Muscle layer of duodenum (tissue), 2 donors: ENCODE measurements around the gene SIGLEC1.

Experiments used
- H3K27ac ChIP-seq: one replicate; pipeline ENCODE4 v1.7.0; 2013; ENCODE audit warnings: mild to moderate bottlenecking, low read length
- H3K27me3 ChIP-seq: one replicate; pipeline ENCODE4 v1.7.0; 2013; ENCODE audit warnings: low read depth, mild to moderate bottlenecking, control low read depth, low read length
- H3K36me3 ChIP-seq, 2 donors: one replicate each; pipeline ENCODE4 v1.7.0; 2013; ENCODE audit warnings: low read length in 2 of 2, control low read depth in 1 of 2, mild to moderate bottlenecking in 1 of 2; ENCODE audit not compliant: insufficient read depth in 2 of 2, control insufficient read depth in 1 of 2
- H3K4me1 ChIP-seq, 2 donors: one replicate each; pipeline ENCODE4 v1.7.0; 2013; ENCODE audit warnings: low read length in 2 of 2, mild to moderate bottlenecking in 2 of 2, control low read depth in 1 of 2, moderate library complexity in 1 of 2; ENCODE audit not compliant: insufficient read depth in 2 of 2, control insufficient read depth in 1 of 2
- H3K4me3 ChIP-seq, 2 donors: one replicate each; pipeline ENCODE4 v1.7.0; 2013; ENCODE audit warnings: low read length in 2 of 2, low read depth in 1 of 2, mild to moderate bottlenecking in 1 of 2
- H3K9me3 ChIP-seq, 2 donors: one replicate each; pipeline ENCODE4 v1.7.0; 2013; ENCODE audit warnings: low read length in 2 of 2, control low read depth in 1 of 2, mild to moderate bottlenecking in 1 of 2; ENCODE audit not compliant: control insufficient read depth in 1 of 2
- donor health status: healthy.

Gene SIGLEC1

GRCh38 chr20:3721912-3722311 lies 9.5 kb upstream of the SIGLEC1 start:
- no peak overlapping the region for H3K27ac ChIP-seq
- no peaks in the 10 kb centered on the region for H3K36me3 ChIP-seq
- H3K27me3 ChIP-seq = no peaks in the 10 kb centered on the region
- H3K9me3 ChIP-seq = no peaks in the 10 kb centered on the region
- H3K4me3 ChIP-seq = no peak overlapping the region
- no peaks in the 10 kb centered on the region for H3K4me1 ChIP-seq

GRCh38 chr20:3720626-3721025 lies 8.2 kb upstream of the SIGLEC1 start:
- H3K9me3 ChIP-seq = no peaks in the 10 kb centered on the region
- no peaks in the 10 kb centered on the region for H3K4me1 ChIP-seq
- H3K27me3 ChIP-seq = no peaks in the 10 kb centered on the region
- H3K27ac ChIP-seq = no peak overlapping the region
- no peak overlapping the region for H3K4me3 ChIP-seq
- H3K36me3 ChIP-seq = no peaks in the 10 kb centered on the region

DNA sequence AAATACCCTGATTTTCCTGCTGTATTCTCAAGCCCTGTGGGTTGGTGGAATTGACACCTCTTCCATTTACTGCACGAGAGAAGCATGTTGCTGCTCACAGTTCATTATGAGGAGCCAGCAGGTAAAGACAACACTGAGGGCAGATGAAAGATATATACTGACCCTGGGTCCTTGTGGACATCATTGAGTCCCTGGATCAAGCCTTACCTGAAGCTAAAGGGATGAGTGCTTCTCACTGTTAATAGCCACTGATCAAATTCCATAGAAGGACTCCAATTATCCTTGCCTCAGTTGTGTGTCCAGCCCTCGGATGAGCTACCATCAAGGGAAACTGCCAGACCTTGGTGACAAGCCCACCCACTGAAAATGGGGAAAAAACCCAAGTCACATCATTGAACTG lies 7.7 kb upstream of the SIGLEC1 start:
- no peaks in the 10 kb centered on the region for H3K27me3 ChIP-seq
- no peaks in the 10 kb centered on the region for H3K36me3 ChIP-seq
- no peak overlapping the region for H3K4me3 ChIP-seq
- H3K9me3 ChIP-seq = no peaks in the 10 kb centered on the region
- H3K27ac ChIP-seq = no peak overlapping the region
- no peaks in the 10 kb centered on the region for H3K4me1 ChIP-seq

- Histone ChIP-seq H3K4me1 (no peaks in the 10 kb centered on the region), H3K27ac (no peak overlapping the region), H3K9me3 (no peaks in the 10 kb centered on the region), H3K27me3 (no peaks in the 10 kb centered on the region), H3K36me3 (no peaks in the 10 kb centered on the region), H3K4me3 (no peak overlapping the region)
These were observed 6.6 kb upstream of the SIGLEC1 start for GRCh38 chr20:3719046-3719445.

DNA sequence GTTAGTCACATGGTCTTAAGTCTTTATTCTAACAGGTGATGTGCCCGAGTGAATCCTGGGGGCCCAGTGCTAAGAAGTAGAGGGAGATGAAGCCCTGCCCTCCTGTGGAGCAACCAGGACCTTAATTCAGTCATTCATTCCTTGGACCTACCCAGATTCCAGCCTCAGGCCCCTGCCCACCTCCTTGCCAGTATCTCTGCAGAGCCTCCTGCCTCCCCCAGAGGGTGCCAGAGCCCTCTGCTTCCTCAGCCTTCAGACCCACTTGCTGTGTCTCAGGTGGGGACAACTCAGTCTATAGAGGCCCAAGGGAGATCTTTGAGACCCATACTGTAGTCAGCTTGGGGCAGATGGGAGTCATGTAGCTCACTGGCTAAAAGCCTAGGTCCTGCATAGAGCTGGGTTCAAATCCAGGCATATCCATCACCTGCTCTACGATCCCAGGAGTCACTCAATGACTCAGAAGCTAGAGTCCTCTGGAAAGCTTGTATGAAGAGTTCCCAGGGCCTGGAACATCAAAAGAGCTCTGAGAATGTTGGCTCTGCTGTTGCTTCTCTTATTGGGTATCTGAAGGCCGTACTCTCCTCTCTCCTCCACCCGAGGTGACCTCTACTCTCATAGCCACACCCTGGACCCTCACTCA lies 3.9 kb upstream of the SIGLEC1 start:
- no peaks in the 10 kb centered on the region for H3K27me3 ChIP-seq
- no peak overlapping the region for H3K4me3 ChIP-seq
- no peak overlapping the region for H3K27ac ChIP-seq
- no peaks in the 10 kb centered on the region for H3K36me3 ChIP-seq
- H3K4me1 ChIP-seq = peaks cover 0 to under 1% of the 10 kb centered on the region in 2 donors
- H3K9me3 ChIP-seq = no peaks in the 10 kb centered on the region

DNA sequence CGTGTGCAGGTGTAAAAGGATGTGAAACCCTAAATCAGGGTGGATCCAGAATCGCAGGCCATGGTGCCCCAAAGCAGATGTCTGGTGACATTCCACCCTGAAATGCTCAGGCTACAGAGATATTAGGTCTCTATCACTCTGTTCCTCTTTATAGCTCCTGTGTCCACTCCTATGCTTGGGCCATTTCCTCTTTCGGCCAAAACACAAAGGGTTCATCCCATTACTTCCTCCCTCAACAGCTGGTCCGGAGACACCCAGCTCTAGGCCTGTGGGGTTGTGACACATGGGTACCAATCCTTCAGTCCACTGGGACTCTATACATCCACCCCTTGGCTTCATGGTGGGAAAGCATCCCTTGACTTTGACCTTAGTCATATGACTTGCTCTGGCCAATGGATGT lies 1.7 kb upstream of the SIGLEC1 start:
- H3K27me3 ChIP-seq = no peaks in the 10 kb centered on the region
- H3K27ac ChIP-seq = no peak overlapping the region
- peaks cover 0 to 15% of the 10 kb centered on the region in 2 donors for H3K4me1 ChIP-seq
- no peaks in the 10 kb centered on the region for H3K36me3 ChIP-seq
- H3K9me3 ChIP-seq = no peaks in the 10 kb centered on the region
- no peak overlapping the region for H3K4me3 ChIP-seq

- H3K9me3 ChIP-seq = no peaks in the 10 kb centered on the region
- H3K27me3 ChIP-seq = no peaks in the 10 kb centered on the region
- H3K36me3 ChIP-seq = no peaks in the 10 kb centered on the region
- H3K4me1 ChIP-seq = peaks cover 0 to 15% of the 10 kb centered on the region in 2 donors
- H3K27ac ChIP-seq = no peak overlapping the region
- peak overlapping the region in 1 of 2 donors; percentile 41 for H3K4me3 ChIP-seq
These were observed 887 bp downstream of the SIGLEC1 start for GRCh38 chr20:3711484-3711941.

DNA sequence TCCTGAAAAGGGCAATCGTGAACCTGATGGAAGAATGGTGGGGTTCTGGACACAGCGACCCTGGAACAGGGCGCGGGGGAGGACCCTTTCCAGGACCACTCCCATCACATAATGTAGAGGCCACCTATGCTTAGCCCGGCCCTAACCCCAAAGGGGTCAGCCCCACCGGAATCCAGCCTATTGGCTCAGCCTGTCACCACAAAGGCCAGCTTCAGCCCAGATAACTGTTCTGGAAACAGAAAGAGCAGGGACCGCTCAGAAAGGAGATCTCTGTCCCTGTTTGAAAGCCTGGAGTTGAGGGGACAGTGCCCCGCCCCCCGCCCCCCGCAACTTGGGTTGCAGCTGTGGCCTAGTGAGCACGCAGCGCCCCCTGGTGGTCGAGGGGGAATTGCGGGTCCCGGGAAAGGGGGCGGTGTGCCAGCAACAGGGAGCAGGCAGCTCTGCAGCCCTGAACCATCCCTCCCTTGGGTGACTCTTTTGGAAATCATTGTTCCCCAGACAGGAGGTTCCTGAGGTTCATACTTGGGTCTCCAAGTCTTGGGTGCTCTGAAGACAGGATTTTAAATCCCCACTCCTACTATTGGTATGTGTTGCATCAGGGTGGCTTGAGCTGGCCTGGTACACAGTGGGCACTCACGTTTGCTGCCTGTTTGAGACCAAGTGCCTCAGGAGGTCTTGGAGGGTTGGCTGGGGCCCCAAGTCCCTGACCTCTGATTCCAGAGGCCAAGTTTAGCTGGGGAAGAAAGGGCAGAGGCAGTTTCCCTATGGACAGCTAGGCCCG lies 1.5 kb downstream of the SIGLEC1 start:
- Histone ChIP-seq H3K4me1 (peaks cover 0 to 15% of the 10 kb centered on the region in 2 donors), H3K27ac (no peak overlapping the region), H3K36me3 (no peaks in the 10 kb centered on the region), H3K27me3 (no peaks in the 10 kb centered on the region), H3K9me3 (no peaks in the 10 kb centered on the region), H3K4me3 (no peak overlapping the region)

DNA sequence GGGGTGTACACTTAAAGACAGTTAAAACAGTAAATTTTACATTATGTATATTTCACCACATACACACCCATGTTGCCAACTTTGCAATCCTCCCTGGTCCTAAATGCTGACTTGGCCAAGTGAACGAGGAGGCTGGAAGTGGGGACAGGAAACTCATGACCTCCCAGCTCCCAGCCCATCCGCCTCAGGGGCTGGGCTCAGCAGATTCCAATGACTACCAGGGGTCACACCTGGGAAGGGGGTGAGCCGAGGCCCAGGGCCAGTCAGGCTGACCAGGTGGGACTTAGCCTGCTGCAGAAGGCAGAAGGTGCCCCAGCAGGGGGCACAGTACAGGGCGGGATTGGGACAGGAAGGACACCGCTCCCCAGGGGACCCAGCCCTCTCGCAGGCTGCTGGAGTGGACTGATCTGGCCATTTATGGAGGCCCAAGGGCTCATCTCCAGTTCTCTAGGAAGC lies 2.4 kb downstream of the SIGLEC1 start:
- Histone ChIP-seq H3K27ac (no peak overlapping the region), H3K4me3 (no peak overlapping the region), H3K4me1 (peaks cover 0 to 15% of the 10 kb centered on the region in 2 donors)

DNA sequence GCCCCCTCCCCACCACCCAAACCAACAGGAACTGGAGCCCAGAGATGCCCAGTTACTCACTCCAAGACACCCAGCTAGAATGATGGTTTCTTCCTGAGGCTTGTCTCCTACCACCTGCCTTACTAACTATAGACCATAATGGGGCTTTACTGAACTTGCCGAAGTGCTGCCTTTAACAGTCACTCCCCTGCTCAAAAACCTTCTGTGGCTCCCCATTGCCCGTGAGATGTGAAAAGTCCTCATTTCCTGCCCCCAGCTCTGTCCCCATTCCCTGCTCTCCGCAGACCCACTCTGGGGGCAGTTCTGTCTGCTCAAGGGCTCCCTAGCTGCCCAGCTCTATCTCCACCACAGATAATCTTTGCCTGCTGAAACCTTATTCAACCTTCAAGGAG lies 4.9 kb downstream of the SIGLEC1 start:
- Histone ChIP-seq H3K9me3 (no peaks in the 10 kb centered on the region), H3K36me3 (no peaks in the 10 kb centered on the region), H3K4me1 (peaks cover 0 to 15% of the 10 kb centered on the region in 2 donors), H3K4me3 (no peak overlapping the region), H3K27me3 (no peaks in the 10 kb centered on the region), H3K27ac (no peak overlapping the region)

More for the DNA sequence above, 2.4 kb downstream of the SIGLEC1 start:
- no peaks in the 10 kb centered on the region for H3K27me3 ChIP-seq
- H3K36me3 ChIP-seq = no peaks in the 10 kb centered on the region
- H3K9me3 ChIP-seq = no peaks in the 10 kb centered on the region

GRCh38 chr20:3706774-3707507 lies 5.5 kb downstream of the SIGLEC1 start:
- Histone ChIP-seq H3K9me3 (no peaks in the 10 kb centered on the region), H3K36me3 (no peaks in the 10 kb centered on the region), H3K27me3 (no peaks in the 10 kb centered on the region), H3K4me1 (peaks cover 0 to 15% of the 10 kb centered on the region in 2 donors), H3K27ac (no peak overlapping the region), H3K4me3 (no peak overlapping the region)
